Neural crest cell (in vitro differentiated cells): ENCODE measurements around the gene ALPK3. TPM values are rescaled to one million over a fixed set of nuclear protein-coding genes. Genes with fewer than 3 reads are reported as not detected.

Source experiments
- DNase-seq: peaks from one replicate; pipeline ENCODE4 v3.0.0; 2021; ENCODE audit warnings: low read depth, mixed read lengths, low spot score
- H3K27ac Mint-ChIP-seq: one replicate; pipeline ENCODE4 v1.8.0; 2021; ENCODE audit warnings: mild to moderate bottlenecking, mixed read lengths; ENCODE audit not compliant: unreplicated experiment
- H3K27me3 Mint-ChIP-seq: 2 replicates; pipeline ENCODE4 v1.8.0; 2021; ENCODE audit warnings: low read depth, mild to moderate bottlenecking, mixed read lengths
- H3K36me3 Mint-ChIP-seq: 2 replicates; pipeline ENCODE4 v1.8.0; 2021; ENCODE audit warnings: low read depth, mild to moderate bottlenecking, mixed read lengths
- H3K4me1 Mint-ChIP-seq: 2 replicates; pipeline ENCODE4 v1.8.0; 2021; ENCODE audit warnings: mixed read lengths
- H3K4me3 Mint-ChIP-seq: one replicate; pipeline ENCODE4 v1.8.0; 2021; ENCODE audit warnings: mild to moderate bottlenecking, mixed read lengths
- H3K9me3 Mint-ChIP-seq: 2 replicates; pipeline ENCODE4 v1.8.0; 2021; ENCODE audit warnings: mixed read lengths
- CTCF ChIP-seq: fragments of 200-600 bp; sonication (generic); conservative IDR thresholded peaks from 2 replicates; pipeline ENCODE4 v1.5.0; 2021; ENCODE audit warnings: antibody characterized with exemption, mild to moderate bottlenecking
- total RNA-seq: library from RNA; stranded (reverse); gene quantifications from 2 replicates; pipeline ENCODE4 v1.2.1, GENCODE V29; 2021

ALPK3 gene
- total RNA-seq, 1 donor from 2014 or later, result 4.4 TPM

- no peak for DNase-seq
- H3K36me3 Mint-ChIP-seq, result peaks cover 2% of the 10 kb centered on the region
- no peak overlapping the region for H3K27ac Mint-ChIP-seq
- H3K27me3 Mint-ChIP-seq, result no peaks in the 10 kb centered on the region
- no peaks in the 10 kb centered on the region for H3K9me3 Mint-ChIP-seq
- no peaks in the 10 kb centered on the region for H3K4me1 Mint-ChIP-seq
- no peak overlapping the region for H3K4me3 Mint-ChIP-seq
- no peak for TF ChIP-seq CTCF
These were observed 9.9 kb upstream of the ALPK3 start for GRCh38 chr15:84807228-84807627.

GRCh38 chr15:84810073-84810840 lies 6.9 kb upstream of the ALPK3 start:
- peak overlapping the region; percentile 81 for H3K27ac Mint-ChIP-seq
- DNase-seq, result no peak
- peaks cover 6% of the 10 kb centered on the region for H3K27me3 Mint-ChIP-seq
- peaks cover 6% of the 10 kb centered on the region for H3K36me3 Mint-ChIP-seq
- H3K4me3 Mint-ChIP-seq, result no peak overlapping the region
- no peaks in the 10 kb centered on the region for H3K9me3 Mint-ChIP-seq
- no peak for TF ChIP-seq CTCF
- no peaks in the 10 kb centered on the region for H3K4me1 Mint-ChIP-seq

- peaks cover 6% of the 10 kb centered on the region for H3K36me3 Mint-ChIP-seq
- H3K9me3 Mint-ChIP-seq, result no peaks in the 10 kb centered on the region
- H3K27ac Mint-ChIP-seq, result no peak overlapping the region
- H3K4me3 Mint-ChIP-seq, result no peak overlapping the region
- H3K4me1 Mint-ChIP-seq, result no peaks in the 10 kb centered on the region
- no peak for TF ChIP-seq CTCF
- peaks cover 12% of the 10 kb centered on the region for H3K27me3 Mint-ChIP-seq
- DNase-seq, result no peak
These were observed 6.0 kb upstream of the ALPK3 start for GRCh38 chr15:84811151-84811550.

- Mint-ChIP-seq H3K4me3 (no peak overlapping the region), H3K27ac (no peak overlapping the region), H3K9me3 (no peaks in the 10 kb centered on the region), H3K4me1 (peaks cover 4% of the 10 kb centered on the region), H3K36me3 (peaks cover 6% of the 10 kb centered on the region), H3K27me3 (peaks cover 16% of the 10 kb centered on the region)
- no peak for TF ChIP-seq CTCF
- DNase-seq, result no peak
These were observed 5.3 kb upstream of the ALPK3 start for GRCh38 chr15:84811828-84812227.

GRCh38 chr15:84812842-84813241 lies 4.3 kb upstream of the ALPK3 start:
- no peak for DNase-seq
- peaks cover 6% of the 10 kb centered on the region for H3K4me1 Mint-ChIP-seq
- H3K4me3 Mint-ChIP-seq, result no peak overlapping the region
- no peak for TF ChIP-seq CTCF
- peak overlapping the region; percentile 57 for H3K27ac Mint-ChIP-seq
- peaks cover 16% of the 10 kb centered on the region for H3K27me3 Mint-ChIP-seq
- peaks cover 4% of the 10 kb centered on the region for H3K36me3 Mint-ChIP-seq
- no peaks in the 10 kb centered on the region for H3K9me3 Mint-ChIP-seq
